ENCODE data around the gene STAT5A.

Gene STAT5A

DNA sequence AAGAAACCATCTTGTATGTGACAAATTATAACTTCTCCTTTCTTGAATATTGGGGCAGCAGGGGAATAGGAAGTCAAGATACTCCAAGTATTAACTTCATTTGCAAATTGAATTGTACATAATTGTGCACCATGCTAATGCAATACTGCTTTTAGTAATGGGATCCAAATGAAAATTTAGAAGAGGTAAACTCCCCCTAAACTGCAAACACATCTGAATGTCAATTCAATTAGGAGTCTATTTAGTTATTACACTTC, 16.6 kb upstream of the STAT5A start:
- Histone ChIP-seq H3K4me3 (ENCODE audit: low read depth in 1 of 2, low read length in 2 of 2) (no peak overlapping the region), H2AFZ (ENCODE audit: low read depth, low read length) (no peak overlapping the region), H3K4me2 (ENCODE audit: insufficient read depth, low read length) (no peak overlapping the region), H3K36me3 (ENCODE audit: insufficient read depth, low read length) (no peaks in the 10 kb centered on the region; the same call in 1 of the 2 replicates), H3K9ac (ENCODE audit: low read depth, low read length) (no peak overlapping the region), H3K27me3 (ENCODE audit: insufficient read depth, low read length, poor library complexity) (no peaks in the 10 kb centered on the region), H3K79me2 (ENCODE audit: insufficient read depth, low read length) (peaks cover 81% of the 10 kb centered on the region), H3K27ac (ENCODE audit: low read length) (no peak overlapping the region), H3K9me3 (ENCODE audit: insufficient read depth, low read length, severe bottlenecking) (no peaks in the 10 kb centered on the region), H4K20me1 (ENCODE audit: insufficient read depth, low read length) (peaks cover 4% of the 10 kb centered on the region; the same call in 1 of the 2 replicates), H3K4me1 (ENCODE audit: insufficient read depth, low read length) (peaks cover 37% of the 10 kb centered on the region)
- TF ChIP-seq EZH2 (IDR thresholded peaks at IDR 0.05; ENCODE audit: borderline replicate concordance, low read depth, low read length, severe bottlenecking): no peak
- TF ChIP-seq, protein P1, sequence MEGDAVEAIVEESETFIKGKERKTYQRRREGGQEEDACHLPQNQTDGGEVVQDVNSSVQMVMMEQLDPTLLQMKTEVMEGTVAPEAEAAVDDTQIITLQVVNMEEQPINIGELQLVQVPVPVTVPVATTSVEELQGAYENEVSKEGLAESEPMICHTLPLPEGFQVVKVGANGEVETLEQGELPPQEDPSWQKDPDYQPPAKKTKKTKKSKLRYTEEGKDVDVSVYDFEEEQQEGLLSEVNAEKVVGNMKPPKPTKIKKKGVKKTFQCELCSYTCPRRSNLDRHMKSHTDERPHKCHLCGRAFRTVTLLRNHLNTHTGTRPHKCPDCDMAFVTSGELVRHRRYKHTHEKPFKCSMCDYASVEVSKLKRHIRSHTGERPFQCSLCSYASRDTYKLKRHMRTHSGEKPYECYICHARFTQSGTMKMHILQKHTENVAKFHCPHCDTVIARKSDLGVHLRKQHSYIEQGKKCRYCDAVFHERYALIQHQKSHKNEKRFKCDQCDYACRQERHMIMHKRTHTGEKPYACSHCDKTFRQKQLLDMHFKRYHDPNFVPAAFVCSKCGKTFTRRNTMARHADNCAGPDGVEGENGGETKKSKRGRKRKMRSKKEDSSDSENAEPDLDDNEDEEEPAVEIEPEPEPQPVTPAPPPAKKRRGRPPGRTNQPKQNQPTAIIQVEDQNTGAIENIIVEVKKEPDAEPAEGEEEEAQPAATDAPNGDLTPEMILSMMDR (IDR thresholded peaks at IDR 0.05; ENCODE audit: borderline replicate concordance, extremely low read depth, low read length, poor library complexity, severe bottlenecking): no peak
- no peak for ATAC-seq (ENCODE audit: insufficient read depth, low read depth)
- no peak for DNase-seq

DNA sequence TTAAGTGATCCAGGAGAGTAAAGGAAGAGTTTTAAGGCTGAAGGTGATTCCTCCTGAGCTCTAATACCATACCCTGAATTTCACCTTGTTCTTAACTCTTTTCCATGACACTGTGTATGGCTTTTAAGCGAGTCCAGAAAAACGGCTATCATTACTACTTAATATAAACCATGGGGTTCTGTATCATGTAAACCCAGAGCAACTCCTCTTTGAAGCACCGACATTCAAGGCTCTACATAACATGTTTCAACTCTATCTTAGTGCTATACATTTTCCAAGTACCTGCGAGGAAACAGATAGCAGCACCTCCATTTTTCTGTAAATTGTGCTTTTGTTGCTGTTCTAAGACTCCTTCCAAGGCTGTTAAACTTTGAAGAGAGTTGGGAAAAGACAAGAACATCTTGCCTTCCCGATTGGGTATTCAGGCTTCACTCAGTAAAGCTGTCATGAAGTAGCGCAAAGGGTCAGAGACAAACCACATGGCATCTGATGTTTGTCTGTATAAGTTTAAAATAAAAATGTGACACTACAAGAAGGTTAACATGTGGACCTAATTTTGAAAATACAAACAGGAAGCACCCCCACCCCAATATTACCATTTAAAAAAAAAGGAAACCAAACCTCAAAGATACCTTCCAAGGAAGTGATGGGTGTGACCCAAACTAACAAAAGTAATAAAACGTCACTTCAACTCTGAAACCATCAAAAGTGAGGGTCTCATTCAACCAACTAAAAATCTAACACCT, 16.0 kb upstream of the STAT5A start:
- ATAC-seq (ENCODE audit: insufficient read depth, low read depth) (no peak), DNase-seq (no peak)
- H3K9me3 ChIP-seq (ENCODE audit: insufficient read depth, low read length, severe bottlenecking): no peaks in the 10 kb centered on the region
- H3K27me3 ChIP-seq (ENCODE audit: insufficient read depth, low read length, poor library complexity): no peaks in the 10 kb centered on the region
- TF ChIP-seq, protein P1 (IDR thresholded peaks at IDR 0.05; ENCODE audit: borderline replicate concordance, extremely low read depth, low read length, poor library complexity, severe bottlenecking): no peak
- no peak for TF ChIP-seq EZH2 (IDR thresholded peaks at IDR 0.05; ENCODE audit: borderline replicate concordance, low read depth, low read length, severe bottlenecking)
- peaks cover 44% of the 10 kb centered on the region for H3K4me1 ChIP-seq (ENCODE audit: insufficient read depth, low read length)
- H2AFZ ChIP-seq (ENCODE audit: low read depth, low read length): no peak overlapping the region
- H3K79me2 ChIP-seq (ENCODE audit: insufficient read depth, low read length): peaks cover 76% of the 10 kb centered on the region
- no peak overlapping the region for H3K9ac ChIP-seq (ENCODE audit: low read depth, low read length)
- peak overlapping the region; percentile 1; the same call in 1 of the 2 replicates for H3K4me2 ChIP-seq (ENCODE audit: insufficient read depth, low read length)
- peaks cover 4% of the 10 kb centered on the region; the same call in 1 of the 2 replicates for H4K20me1 ChIP-seq (ENCODE audit: insufficient read depth, low read length)
- H3K4me3 ChIP-seq (ENCODE audit: low read depth in 1 of 2, low read length in 2 of 2): no peak overlapping the region
- no peaks in the 10 kb centered on the region; the same call in 1 of the 2 replicates for H3K36me3 ChIP-seq (ENCODE audit: insufficient read depth, low read length)
- no peak overlapping the region for H3K27ac ChIP-seq (ENCODE audit: low read length)

DNA sequence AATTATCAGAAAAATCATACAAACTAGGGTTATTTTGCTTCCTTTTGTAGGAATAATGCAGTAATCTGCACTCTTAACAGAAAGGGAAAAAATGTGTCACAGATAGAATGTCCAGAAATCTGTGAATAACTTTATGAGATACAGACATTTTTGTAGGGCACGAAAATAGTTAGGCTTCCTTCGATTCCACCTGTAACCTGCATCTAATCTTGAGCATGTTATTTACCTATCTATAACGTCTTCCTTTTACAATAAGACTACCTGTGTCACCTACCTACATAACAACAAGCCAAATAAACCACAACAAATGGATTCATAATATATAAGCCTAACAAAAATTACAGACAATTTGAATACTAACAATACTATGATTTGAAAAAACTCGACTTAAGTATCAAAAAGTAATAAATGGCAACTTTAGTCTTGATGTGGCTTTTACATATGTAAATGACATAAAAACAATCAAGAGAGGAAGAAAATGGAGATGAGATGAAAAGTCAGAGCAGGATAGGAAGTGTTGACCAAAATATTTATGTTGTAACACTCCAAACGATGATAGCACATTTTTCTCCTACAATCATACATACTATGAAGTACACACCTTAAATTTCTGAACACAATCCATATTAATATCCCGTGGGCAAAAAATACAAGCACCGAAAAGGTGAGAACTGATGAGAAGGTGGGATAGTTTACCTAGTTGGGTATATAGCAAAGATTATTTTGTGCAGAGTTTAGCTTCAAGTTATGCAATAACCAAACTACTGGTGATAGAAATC, 14.6 kb upstream of the STAT5A start:
- no peak for DNase-seq
- Histone ChIP-seq H4K20me1 (ENCODE audit: insufficient read depth, low read length) (no peaks in the 10 kb centered on the region; the same call in 1 of the 2 replicates), H3K4me3 (ENCODE audit: low read depth in 1 of 2, low read length in 2 of 2) (0 out of 4 replicates have a peak overlapping the region, but pooled peaks of 1 of the 2 experiments have one; percentile 75), H3K27ac (ENCODE audit: low read length) (no peak overlapping the region), H2AFZ (ENCODE audit: low read depth, low read length) (no peak overlapping the region), H3K4me1 (ENCODE audit: insufficient read depth, low read length) (peaks cover 45% of the 10 kb centered on the region), H3K4me2 (ENCODE audit: insufficient read depth, low read length) (peak overlapping the region; percentile 84; the same call in 1 of the 2 replicates), H3K36me3 (ENCODE audit: insufficient read depth, low read length) (no peaks in the 10 kb centered on the region; the same call in 1 of the 2 replicates), H3K27me3 (ENCODE audit: insufficient read depth, low read length, poor library complexity) (no peaks in the 10 kb centered on the region), H3K9me3 (ENCODE audit: insufficient read depth, low read length, severe bottlenecking) (no peaks in the 10 kb centered on the region), H3K79me2 (ENCODE audit: insufficient read depth, low read length) (peaks cover 65% of the 10 kb centered on the region), H3K9ac (ENCODE audit: low read depth, low read length) (no peak overlapping the region)
- TF ChIP-seq EZH2 (IDR thresholded peaks at IDR 0.05; ENCODE audit: borderline replicate concordance, low read depth, low read length, severe bottlenecking): no peak
- TF ChIP-seq, protein P1 (IDR thresholded peaks at IDR 0.05; ENCODE audit: borderline replicate concordance, extremely low read depth, low read length, poor library complexity, severe bottlenecking): no peak
- ATAC-seq (ENCODE audit: insufficient read depth, low read depth): no peak

All from DND-41 (cell line).